GM19468 (cell line): ENCODE measurements around the gene MAP1LC3B.
A peak's percentile ranks its signal among the peaks of the same experiment; 100 is the strongest.
"Not testable (repeated sequence)": the region's sequence is repeated elsewhere in the genome, so short reads cannot be mapped to it uniquely, and the experiment has no call there.

ENCODE experiments used
- ATAC-seq: cut with Tn5 transposase; IDR thresholded peaks from one replicate; pipeline ENCODE4 v1.9.1; 2021; ENCODE audit warnings: mild to moderate bottlenecking, moderate library complexity, moderate number of reproducible peaks; ENCODE audit not compliant: unreplicated experiment; ENCODE audit errors: extremely low read depth

The MAP1LC3B gene

DNA sequence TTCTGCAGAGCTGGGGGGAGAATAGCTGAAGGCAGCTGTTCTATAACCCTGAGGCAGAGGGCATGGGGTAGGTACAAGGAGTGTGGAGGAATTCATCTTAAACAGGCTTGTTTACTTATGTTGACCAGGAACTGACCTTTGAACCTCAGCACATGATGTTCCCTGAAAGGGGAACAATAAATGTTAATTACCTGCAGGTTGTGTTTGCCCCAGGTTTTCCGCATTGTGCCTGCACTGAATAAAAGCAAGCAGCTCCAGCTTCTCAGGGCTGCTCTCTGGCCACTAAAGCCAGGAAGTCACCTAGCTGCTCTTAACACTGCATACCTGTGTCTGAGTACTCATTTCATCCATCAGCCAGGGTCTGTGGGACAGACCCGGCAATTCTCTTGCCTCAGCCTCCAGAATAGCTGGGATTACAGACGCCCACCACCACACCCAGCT, 12.8 kb upstream of the MAP1LC3B start:
- not testable (repeated sequence) for ATAC-seq

- no peak for ATAC-seq
These were observed 11.7 kb upstream of the MAP1LC3B start for GRCh38 chr16:87380403-87380802.

GRCh38 chr16:87380881-87381280, 11.3 kb upstream of the MAP1LC3B start:
- no peak for ATAC-seq

DNA sequence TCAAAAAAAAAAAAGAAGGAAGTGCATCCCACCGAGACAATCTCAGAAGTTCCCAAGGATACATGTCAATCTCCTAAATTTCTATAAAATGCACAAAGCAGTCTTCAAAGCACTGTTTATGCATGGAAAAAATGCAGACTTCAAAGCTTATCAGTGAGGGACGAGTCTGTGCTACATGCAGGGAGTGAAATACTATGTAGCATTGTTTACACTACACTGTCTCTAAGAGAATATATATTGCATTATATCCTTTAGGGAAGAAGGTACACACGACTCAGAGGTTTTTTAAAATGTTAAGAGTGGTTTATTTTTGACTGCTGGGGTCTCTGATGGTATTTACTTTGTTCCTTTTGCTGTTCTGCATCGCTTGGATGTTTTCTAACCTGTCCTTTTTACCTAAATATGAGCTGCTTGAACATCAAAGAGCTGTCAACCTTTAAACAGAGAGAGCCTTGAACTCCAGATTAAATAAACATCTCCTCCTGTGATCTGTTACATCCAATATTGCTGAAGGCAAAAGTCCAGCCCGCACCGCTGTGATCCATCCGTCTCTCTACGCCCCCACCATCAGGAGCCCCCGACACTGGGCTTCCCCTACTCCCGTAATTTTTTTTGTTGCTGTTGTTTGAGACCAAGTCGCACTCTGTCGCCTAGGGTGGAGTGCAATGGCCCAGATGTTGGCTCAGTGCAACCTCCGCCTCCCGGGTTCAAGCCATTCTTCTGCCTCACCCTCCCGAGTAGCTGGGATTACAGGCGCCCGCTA, 9.9 kb upstream of the MAP1LC3B start:
- no peak for ATAC-seq

- ATAC-seq, result peak; percentile 44
These were observed 8.5 kb upstream of the MAP1LC3B start, which contains the start of gene FBXO31 for GRCh38 chr16:87383505-87384161. TSS of gene FBXO31 (minus strand) at chr16:87383776. CDS start at chr16:87383744, 32 bp downstream.

GRCh38 chr16:87384162-87384874, 7.8 kb upstream of the MAP1LC3B start:
- no peak for ATAC-seq

DNA sequence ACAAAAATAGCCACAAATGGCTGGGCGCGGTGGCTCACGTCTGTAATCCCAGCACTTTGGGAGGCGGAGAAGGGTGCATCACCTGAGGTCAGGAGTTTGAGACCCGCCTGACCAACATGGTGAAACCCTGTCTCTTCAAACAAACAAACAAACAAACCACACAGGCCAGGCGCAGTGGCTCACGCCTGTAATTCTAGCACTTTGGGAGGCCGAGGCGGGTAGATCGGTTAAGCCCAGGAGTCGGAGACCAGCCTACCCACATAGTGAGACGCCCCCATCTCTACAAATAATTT, 7.3 kb upstream of the MAP1LC3B start:
- not testable (repeated sequence) for ATAC-seq

DNA sequence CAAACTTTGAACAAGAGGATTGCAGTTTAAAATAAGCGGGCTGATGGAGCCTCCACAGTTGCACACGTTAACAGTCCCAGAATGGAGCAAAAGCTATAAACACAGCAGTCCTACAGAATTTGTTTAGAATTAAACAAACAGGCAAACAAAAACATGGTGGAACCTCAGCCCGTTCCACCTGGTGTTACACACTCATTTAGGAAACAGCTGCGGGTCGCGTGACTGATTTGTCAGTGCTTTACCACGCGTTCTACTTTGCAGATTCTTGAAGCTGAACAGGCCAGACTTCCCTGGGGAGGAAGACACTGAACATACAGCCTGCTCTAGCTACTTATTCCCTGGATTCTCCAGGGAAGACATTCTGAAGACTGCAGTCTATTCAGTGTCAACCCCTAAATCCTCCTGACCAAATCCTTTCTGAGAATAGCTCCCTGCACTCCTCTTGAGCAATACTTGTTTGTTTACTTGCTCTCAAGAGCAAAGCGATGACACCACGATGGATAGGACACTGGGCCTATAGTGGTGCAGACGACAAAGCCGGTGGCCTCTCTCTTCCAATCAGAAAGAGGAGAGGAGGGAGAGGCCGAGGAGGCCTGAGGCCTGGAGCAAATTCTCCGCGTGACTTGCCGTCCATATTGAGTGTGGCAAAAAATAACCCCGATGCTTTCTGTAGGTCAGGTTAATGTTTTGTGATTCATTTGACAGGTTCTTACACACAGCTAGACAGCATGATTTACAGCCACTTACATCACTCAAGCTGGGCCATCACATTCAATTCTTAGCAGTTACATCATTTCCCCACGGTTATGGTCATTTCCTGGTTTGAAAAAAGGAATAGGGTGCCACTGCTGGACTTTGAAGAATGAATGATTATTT, 4.0 kb upstream of the MAP1LC3B start:
- ATAC-seq, result peak; percentile 39

GRCh38 chr16:87388818-87389134, 3.4 kb upstream of the MAP1LC3B start:
- no peak for ATAC-seq

GRCh38 chr16:87389245-87389644, 2.9 kb upstream of the MAP1LC3B start:
- ATAC-seq, result no peak

- ATAC-seq, result not testable (repeated sequence)
These were observed 2.2 kb upstream of the MAP1LC3B start for GRCh38 chr16:87389914-87390313.

DNA sequence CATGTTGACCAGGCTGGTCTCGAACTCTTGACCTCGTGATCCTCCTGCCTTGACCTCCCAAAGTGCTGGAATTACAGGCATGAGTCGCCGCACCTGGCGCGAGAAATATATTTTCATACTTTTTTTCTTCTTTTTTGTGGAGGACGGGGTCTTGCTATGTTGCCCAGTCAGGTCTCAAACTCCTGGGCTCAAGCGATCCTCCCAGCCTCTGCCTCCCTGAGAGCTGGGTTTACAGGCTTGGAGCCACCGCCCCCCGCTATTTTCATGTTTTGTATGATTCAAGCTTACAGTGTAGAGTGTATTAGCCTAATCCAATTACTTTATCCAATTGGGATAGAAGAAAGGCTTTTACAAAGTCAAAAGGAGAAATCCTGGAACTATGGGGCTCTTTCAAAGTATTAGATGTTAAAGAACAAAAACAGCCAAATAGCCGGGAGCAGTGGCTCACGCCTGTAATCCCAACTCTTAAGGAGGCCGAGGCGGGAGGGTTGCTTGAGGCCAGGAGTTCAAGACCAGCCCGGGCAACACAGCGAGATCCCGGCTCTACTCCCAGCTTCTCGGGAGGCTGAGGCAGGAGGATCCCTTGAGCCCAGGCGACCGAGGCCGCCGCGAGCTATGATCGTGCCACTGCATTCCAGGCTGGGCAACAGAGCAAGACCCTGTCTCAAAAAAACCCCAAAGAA, 1.4 kb upstream of the MAP1LC3B start:
- ATAC-seq, result no peak

- ATAC-seq, result no peak
These were observed 699 bp upstream of the MAP1LC3B start for GRCh38 chr16:87391324-87391949.

- no peak for ATAC-seq
These were observed 914 bp downstream of the MAP1LC3B start for GRCh38 chr16:87392821-87393679.

GRCh38 chr16:87393680-87394055, 1.5 kb downstream of the MAP1LC3B start:
- ATAC-seq, result no peak

DNA sequence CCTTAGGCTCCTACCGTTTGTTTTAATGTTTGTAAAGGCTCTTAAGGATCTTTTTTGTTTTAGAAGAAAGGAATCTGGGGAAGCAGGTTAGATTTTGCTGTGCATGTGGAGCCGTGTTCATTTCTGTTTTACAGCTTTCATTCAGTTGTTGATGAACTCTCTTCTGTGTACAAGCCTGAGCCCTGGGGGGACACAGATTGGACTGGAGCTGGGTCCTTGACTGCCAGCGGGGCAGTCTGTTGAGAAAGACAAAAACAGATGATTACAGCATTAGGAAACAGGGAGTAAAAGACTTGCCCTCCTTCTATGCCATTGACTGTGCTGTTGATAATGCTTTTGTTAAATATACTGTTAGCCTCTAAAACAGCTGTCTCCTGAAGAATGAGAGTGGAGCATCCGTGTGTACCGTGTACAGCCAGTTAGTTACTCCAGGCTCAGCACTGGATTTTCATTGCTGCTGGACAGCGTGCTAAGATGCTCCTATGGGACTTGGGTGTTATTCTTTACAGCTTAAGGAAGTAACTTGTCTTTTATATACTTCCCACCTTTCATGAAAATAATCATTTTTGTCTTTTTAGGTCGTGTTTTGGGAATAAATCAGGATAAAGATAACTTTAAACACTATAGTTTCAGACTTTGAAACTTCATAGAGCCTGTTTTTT, 3.2 kb downstream of the MAP1LC3B start:
- no peak for ATAC-seq

DNA sequence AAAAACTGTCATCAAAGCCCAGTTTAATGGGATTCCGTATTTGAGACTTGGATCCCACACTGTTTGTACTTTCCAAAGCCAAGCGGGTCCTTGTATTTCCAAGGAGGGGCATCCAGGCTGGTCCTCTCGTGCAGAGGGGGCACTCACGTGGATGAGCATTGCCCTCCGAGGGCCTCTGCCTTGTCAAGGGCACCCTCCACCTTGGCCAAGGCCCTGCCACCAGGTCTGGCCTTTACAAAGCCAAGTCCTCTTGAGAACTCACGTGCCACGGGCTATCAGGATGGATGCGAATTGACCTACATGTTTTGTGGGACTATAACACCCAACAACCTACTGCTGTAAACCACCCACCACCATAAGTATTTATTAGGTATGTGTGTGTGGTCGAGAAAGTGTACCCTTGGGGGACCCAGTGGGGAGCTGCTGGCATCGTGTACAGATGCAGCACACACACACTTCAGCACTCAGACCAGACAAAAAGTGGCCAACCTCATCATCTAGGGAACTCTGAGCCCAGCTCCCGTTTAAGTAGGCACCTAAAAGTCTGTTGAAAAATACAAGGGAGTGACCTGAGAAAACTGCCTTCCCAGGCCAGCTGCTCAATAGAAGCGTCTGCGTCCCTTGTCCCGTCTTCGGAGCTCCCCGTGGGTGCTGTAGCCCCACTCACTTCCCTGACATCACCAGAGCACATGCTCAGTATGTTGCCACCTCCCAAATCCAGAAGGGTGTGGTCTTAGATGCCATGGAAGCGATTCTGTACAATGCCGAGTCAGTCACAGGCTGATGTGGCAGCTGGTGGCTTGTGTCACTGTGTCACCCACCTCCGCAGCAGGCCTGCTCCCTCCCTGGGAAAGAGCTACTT, 12.9 kb downstream of the MAP1LC3B start:
- ATAC-seq, result no peak
